WERI-Rb-1 (cell line): ENCODE results near the gene TMEM266.

ENCODE experiments used
- DNase-seq: peaks from one replicate; pipeline ENCODE4 v3.0.0-alpha.2; 2020
- H3K27ac ChIP-seq: fragments of 250-450 bp; sonication (Bioruptor Pico); 2 replicates; pipeline ENCODE4 v1.5.1; 2020; ENCODE audit warnings: mild to moderate bottlenecking, moderate library complexity
- H3K27me3 ChIP-seq: fragments of 250-450 bp; sonication (Bioruptor Pico); 2 replicates; pipeline ENCODE4 v1.5.1; 2021; ENCODE audit warnings: mild to moderate bottlenecking, low read depth, moderate library complexity; ENCODE audit not compliant: insufficient read depth, severe bottlenecking
- H3K36me3 ChIP-seq: fragments of 250-450 bp; sonication (Bioruptor Pico); 2 replicates; pipeline ENCODE4 v1.5.1; 2020; ENCODE audit warnings: mild to moderate bottlenecking, moderate library complexity
- H3K4me3 ChIP-seq: 2 replicates; pipeline ENCODE4 v1.5.1; 2011; ENCODE audit warnings: low read depth, mild to moderate bottlenecking, control low read depth, low read length
- H3K9me3 ChIP-seq: fragments of 250-450 bp; sonication (Bioruptor Pico); 2 replicates; pipeline ENCODE4 v1.5.1; 2021; ENCODE audit warnings: mild to moderate bottlenecking, moderate library complexity; ENCODE audit not compliant: severe bottlenecking
- TF ChIP-seq, protein P1 (sequence below): IDR thresholded peaks from 2 replicates; pipeline ENCODE4 v1.5.1; 2011; ENCODE audit warnings: low read depth, mild to moderate bottlenecking, control low read depth, inconsistent platforms, low read length

TMEM266 gene

DNA sequence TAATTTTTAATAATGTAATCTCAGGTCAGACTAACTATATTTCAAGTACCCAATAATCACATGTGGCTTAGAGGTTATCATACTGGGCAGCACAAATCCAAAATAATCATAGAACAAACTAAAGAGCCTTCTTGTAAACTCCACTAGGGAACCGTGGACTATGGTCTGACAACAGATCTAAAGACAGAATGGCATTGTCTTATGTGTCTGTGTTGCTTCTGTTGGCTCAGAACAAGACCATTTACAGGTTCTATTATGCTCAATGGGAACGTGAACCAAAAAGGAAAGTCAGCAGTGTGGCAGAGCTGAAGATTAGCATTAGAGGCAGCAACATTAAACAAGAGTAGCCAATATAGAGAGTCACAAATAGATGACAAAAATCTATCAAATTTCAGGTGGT is 176.6 kb downstream of the TMEM266 start:
- Histone ChIP-seq H3K27me3 (no peaks in the 10 kb centered on the region), H3K4me3 (peak overlapping the region; percentile 17), H3K36me3 (peaks cover 9% of the 10 kb centered on the region; the same call in 1 of the 2 replicates), H3K27ac (peak overlapping the region; percentile 80), H3K9me3 (no peaks in the 10 kb centered on the region)
- TF ChIP-seq, protein P1, sequence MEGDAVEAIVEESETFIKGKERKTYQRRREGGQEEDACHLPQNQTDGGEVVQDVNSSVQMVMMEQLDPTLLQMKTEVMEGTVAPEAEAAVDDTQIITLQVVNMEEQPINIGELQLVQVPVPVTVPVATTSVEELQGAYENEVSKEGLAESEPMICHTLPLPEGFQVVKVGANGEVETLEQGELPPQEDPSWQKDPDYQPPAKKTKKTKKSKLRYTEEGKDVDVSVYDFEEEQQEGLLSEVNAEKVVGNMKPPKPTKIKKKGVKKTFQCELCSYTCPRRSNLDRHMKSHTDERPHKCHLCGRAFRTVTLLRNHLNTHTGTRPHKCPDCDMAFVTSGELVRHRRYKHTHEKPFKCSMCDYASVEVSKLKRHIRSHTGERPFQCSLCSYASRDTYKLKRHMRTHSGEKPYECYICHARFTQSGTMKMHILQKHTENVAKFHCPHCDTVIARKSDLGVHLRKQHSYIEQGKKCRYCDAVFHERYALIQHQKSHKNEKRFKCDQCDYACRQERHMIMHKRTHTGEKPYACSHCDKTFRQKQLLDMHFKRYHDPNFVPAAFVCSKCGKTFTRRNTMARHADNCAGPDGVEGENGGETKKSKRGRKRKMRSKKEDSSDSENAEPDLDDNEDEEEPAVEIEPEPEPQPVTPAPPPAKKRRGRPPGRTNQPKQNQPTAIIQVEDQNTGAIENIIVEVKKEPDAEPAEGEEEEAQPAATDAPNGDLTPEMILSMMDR: no peak
- DNase-seq: no peak

DNA sequence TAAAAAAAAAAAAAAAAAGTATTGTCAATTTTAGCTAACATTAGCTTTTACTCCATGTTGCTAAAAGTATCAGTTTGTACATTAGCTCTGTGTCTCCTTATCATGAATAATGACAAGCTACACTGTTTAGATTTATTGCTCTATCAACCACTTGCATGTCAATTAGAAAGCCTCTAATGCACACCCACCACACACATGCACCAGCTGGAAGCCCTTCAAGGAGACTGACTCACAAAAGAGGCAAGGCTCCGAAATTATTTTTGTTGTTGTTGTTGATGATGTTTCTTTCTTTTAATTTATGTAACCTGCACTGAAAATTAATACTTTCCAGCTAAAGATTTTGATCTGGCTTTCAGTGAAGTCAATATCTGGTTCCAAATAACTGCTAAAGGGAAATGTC is 180.0 kb downstream of the TMEM266 start:
- DNase-seq: no peak
- peaks cover 11% of the 10 kb centered on the region for H3K36me3 ChIP-seq
- TF ChIP-seq, protein P1: no peak

DNA sequence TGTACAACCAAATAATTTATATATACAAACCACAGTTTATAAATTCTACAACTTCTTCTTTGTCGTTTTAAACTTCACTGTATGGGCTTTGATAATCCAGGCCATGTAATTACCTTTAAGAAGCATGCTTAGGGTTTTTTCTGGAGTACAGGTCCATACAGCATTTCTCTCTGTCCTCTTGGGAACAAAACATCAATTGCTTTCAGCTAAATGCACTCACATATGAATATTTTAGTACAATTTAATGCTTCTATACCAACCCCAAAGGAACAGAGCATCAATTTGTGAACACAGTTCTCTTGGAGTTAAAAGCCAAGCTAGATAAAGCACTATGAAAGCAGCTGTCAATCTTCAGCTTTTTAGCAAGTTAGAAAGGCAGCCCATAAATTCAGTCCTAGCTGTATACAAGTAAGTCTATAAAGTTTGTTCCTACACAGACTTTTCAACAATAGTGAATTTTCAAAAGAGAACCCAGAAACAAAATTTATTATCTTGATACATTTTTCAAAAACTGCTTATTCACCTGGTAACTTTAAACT is 185.4 kb downstream of the TMEM266 start:
- H3K27ac ChIP-seq: no peak overlapping the region
- no peaks in the 10 kb centered on the region for H3K9me3 ChIP-seq
- DNase-seq: no peak
- no peak overlapping the region for H3K4me3 ChIP-seq
- H3K27me3 ChIP-seq: no peaks in the 10 kb centered on the region
- H3K36me3 ChIP-seq: peaks cover 11% of the 10 kb centered on the region
- TF ChIP-seq, protein P1: no peak

More for the DNA sequence above, 180.0 kb downstream of the TMEM266 start:
- Histone ChIP-seq H3K27ac (no peak overlapping the region), H3K27me3 (no peaks in the 10 kb centered on the region), H3K4me3 (no peak overlapping the region), H3K9me3 (no peaks in the 10 kb centered on the region)

DNA sequence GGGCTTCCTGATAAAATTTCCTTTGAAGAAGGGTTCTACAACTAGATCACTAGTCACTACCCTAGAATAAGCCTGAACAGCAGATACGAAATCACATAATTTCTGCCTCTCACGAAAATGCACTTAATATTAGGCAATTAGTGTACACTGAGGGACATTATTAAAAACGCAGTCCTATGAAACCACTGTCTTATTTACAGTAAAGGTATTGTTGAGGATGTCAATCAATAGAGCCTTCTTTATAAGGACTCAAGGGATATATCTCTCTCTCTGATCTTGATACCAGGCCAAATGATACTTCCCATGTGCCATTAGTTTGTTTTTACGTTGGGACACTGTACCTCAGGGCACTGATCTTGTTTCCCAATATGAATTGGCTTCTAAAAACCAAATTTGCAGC is 191.9 kb downstream of the TMEM266 start:
- TF ChIP-seq, protein P1: no peak
- Histone ChIP-seq H3K4me3 (no peak overlapping the region), H3K36me3 (peaks cover 11% of the 10 kb centered on the region), H3K27ac (no peak overlapping the region), H3K9me3 (peaks cover 4% of the 10 kb centered on the region), H3K27me3 (no peaks in the 10 kb centered on the region)
- no peak for DNase-seq

DNA sequence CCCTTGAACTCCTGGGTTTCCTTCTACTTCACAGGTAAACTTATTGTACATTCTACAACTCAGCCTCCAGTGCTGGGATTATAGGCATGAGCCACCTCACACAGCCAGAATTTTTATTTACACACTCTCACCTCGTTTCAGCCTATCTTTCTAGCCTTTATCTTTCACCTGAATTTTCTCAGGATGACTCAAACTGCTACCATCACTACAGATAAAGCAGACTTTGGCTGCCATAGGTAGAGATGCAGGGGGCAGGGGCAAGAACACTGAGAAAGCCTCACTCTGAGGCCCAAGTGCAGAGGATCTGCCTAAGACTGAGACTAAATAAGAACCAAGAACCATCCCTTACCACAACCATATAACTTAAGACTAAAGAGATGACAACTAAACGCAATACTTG is 192.5 kb downstream of the TMEM266 start:
- peaks cover 11% of the 10 kb centered on the region for H3K36me3 ChIP-seq
- TF ChIP-seq, protein P1: no peak
- no peak overlapping the region for H3K4me3 ChIP-seq
- no peaks in the 10 kb centered on the region for H3K27me3 ChIP-seq
- DNase-seq: no peak
- peaks cover 4% of the 10 kb centered on the region for H3K9me3 ChIP-seq
- no peak overlapping the region for H3K27ac ChIP-seq
